Mucosa of stomach (tissue), 1 donor: ENCODE data around the gene MTA2.

Source experiments
- H3K27me3 ChIP-seq: one replicate; pipeline ENCODE4 v1.7.0; 2013; ENCODE audit warnings: mild to moderate bottlenecking, low read length; ENCODE audit not compliant: control insufficient read depth, insufficient read depth
- H3K36me3 ChIP-seq: one replicate; pipeline ENCODE4 v1.7.0; 2013; ENCODE audit warnings: low read length; ENCODE audit not compliant: control insufficient read depth, insufficient read depth
- H3K4me1 ChIP-seq: one replicate; pipeline ENCODE4 v1.7.0; 2013; ENCODE audit warnings: mild to moderate bottlenecking, low read length; ENCODE audit not compliant: control insufficient read depth, insufficient read depth
- H3K4me3 ChIP-seq: one replicate; pipeline ENCODE4 v1.7.0; 2013; ENCODE audit warnings: low read length
- H3K9ac ChIP-seq: one replicate; pipeline ENCODE4 v1.7.0; 2013; ENCODE audit warnings: mild to moderate bottlenecking, low read length, moderate library complexity
- H3K9me3 ChIP-seq: one replicate; pipeline ENCODE4 v1.7.0; 2013; ENCODE audit warnings: mild to moderate bottlenecking, low read length, moderate library complexity; ENCODE audit not compliant: control insufficient read depth
- donor health status: Pancreatic carcinoma.

Gene MTA2

DNA sequence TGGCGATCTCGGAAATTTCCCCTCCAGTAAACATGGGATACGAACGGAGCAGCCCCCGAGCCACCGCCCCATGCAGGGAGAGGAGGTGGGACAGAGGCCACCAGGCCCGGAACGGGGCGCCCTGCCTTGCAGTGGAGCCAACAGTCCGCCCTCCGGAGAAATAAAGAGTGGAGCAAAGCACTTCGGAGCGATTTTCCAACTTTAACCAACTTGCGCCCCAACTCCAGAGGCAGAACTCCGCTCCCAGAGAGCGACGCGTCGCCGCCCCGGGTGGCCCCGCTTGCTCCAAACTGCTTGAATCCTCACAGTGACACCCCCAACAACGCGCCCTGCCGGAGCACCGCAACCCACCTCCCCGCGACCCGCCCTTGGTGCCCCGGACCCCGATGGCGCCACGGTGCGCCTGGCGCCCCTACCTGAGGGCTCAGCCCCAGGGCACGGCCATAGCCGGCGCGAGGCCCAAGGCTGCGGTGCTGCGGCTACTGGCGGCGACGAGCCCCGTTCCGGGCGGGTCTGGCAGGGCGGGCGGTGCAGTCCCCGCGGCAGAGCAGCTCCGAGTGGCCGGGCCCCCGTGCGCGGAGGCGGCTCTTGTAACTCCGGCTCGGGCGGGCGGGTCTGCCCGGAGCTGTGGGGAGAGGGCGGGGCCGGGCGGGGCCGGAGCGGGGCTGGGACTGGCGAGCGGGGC lies 55.3 kb downstream of the MTA2 start, which contains the start of gene AHNAK:
Gene AHNAK (minus strand): TSS at position 563 of the 685 bp plus-strand sequence. CDS start 10,708 bp downstream, outside the sequence.
- no peaks in the 10 kb centered on the region for H3K9me3 ChIP-seq
- H3K27me3 ChIP-seq: no peaks in the 10 kb centered on the region
- peak within 1 kb of the TSS; percentile 98 for H3K9ac ChIP-seq
- H3K4me3 ChIP-seq: peak within 1 kb of the TSS; percentile 95
- H3K36me3 ChIP-seq: no peaks in the 10 kb centered on the region
- peaks cover 71% of the 10 kb centered on the region for H3K4me1 ChIP-seq

GRCh38 chr11:62545437-62546243 lies 56.0 kb downstream of the MTA2 start:
- Histone ChIP-seq H3K4me1 (peaks cover 71% of the 10 kb centered on the region), H3K27me3 (no peaks in the 10 kb centered on the region), H3K36me3 (no peaks in the 10 kb centered on the region), H3K9ac (peak overlapping the region; percentile 98), H3K9me3 (no peaks in the 10 kb centered on the region), H3K4me3 (peak overlapping the region; percentile 95)

DNA sequence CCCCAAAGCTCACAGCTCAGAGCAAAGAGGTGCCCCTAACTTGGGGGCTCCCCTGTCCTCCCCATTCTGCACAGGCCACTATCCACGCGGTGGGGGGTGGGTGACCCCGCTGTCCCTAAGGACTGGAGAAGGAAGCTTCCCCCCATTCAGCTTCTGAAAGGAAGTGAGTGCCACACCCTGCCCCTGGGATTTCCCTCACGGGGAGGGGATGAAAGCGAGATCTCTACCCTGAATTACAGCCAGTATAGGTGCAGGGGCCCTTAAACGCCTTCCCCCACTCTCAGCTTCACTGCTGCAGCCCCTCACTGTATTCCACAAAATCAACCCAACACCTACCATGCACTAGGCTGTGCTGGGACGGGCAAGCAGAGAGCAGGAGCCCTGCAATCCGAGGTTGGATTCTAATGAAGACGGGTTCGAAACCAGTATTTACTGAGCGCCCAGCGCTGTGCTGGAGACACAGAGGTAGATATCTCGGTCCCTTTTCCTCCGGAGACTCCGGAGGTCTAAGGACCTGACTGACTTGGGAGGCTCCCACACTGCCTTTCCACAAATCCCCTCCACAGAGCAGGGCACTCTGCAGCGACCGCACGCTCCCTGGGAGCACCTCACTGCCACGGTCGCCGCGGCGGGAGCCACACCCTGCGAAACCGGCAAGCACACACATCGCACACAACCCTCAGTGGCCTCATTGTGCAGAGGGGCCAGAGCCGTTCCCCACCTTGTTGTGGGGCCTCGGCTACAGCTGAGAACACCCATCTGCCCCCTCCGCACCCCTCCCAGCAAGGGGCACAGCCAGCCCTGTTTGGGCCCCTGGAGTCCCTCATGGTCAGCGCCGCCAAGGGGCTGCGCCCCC lies 56.9 kb downstream of the MTA2 start:
- H3K36me3 ChIP-seq: no peaks in the 10 kb centered on the region
- peaks cover 71% of the 10 kb centered on the region for H3K4me1 ChIP-seq
- H3K9me3 ChIP-seq: no peaks in the 10 kb centered on the region
- H3K4me3 ChIP-seq: peak overlapping the region; percentile 95
- peak overlapping the region; percentile 98 for H3K9ac ChIP-seq
- no peaks in the 10 kb centered on the region for H3K27me3 ChIP-seq

- no peaks in the 10 kb centered on the region for H3K36me3 ChIP-seq
- H3K27me3 ChIP-seq: no peaks in the 10 kb centered on the region
- H3K9me3 ChIP-seq: no peaks in the 10 kb centered on the region
- peak overlapping the region; percentile 95 for H3K4me3 ChIP-seq
- H3K9ac ChIP-seq: peak overlapping the region; percentile 98
- H3K4me1 ChIP-seq: peaks cover 71% of the 10 kb centered on the region
Measured at GRCh38 chr11:62543680-62544444, 57.8 kb downstream of the MTA2 start.
